Esophagus muscularis mucosa (tissue), 4 donors: ENCODE results near the gene CACNA2D3. TPM values are rescaled to one million over a fixed set of nuclear protein-coding genes. Genes with fewer than 3 reads are reported as not detected.

Source experiments
- DNase-seq: peaks from one replicate; pipeline ENCODE4 v3.0.0-alpha.2; 2017; ENCODE audit errors: extremely low spot score
- H3K27ac ChIP-seq, 4 donors: fragments of 200-600 bp; sonication (generic); replicated peaks in 1 of 4; 1 replicate in 3 of 4; 2 replicates in 1 of 4; pipeline ENCODE4 v1.5.1; 2016 to 2019; ENCODE audit warnings: mild to moderate bottlenecking in 1 of 4
- H3K27me3 ChIP-seq, 4 donors: fragments of 200-600 bp; sonication (generic); one replicate each; pipeline versions ENCODE4 v1.5.1 to v1.6.0; 2016 to 2019
- H3K36me3 ChIP-seq, 4 donors: fragments of 200-600 bp; sonication (generic); one replicate each; pipeline ENCODE4 v1.5.1; 2016 to 2019
- H3K4me1 ChIP-seq, 4 donors: fragments of 200-600 bp; sonication (generic); one replicate each; pipeline ENCODE4 v1.5.1; 2016 to 2019
- H3K4me3 ChIP-seq, 4 donors: fragments of 200-600 bp; sonication (generic); 1 replicate in 2 of 4; 2 replicates in 2 of 4; pipeline ENCODE4 v1.5.1; 2016 to 2019; ENCODE audit warnings: mild to moderate bottlenecking in 4 of 4, moderate library complexity in 1 of 4
- H3K9me3 ChIP-seq, 4 donors: fragments of 200-600 bp; sonication (generic); 1 replicate in 3 of 4; 2 replicates in 1 of 4; pipeline ENCODE4 v1.5.1; 2016 to 2019
- EP300 ChIP-seq: sonication (generic); formaldehyde crosslinking; IDR thresholded peaks from one replicate; pipeline ENCODE4 v1.6.1; 2017; ENCODE audit warnings: antibody characterized with exemption
- POLR2A ChIP-seq: fragments of 450-650 bp; IDR thresholded peaks from one replicate; pipeline ENCODE4 v1.6.1; 2017; ENCODE audit warnings: antibody characterized with exemption, moderate library complexity, mild to moderate bottlenecking, low read depth
- POLR2AphosphoS5 ChIP-seq, 2 donors: sonication (generic); formaldehyde crosslinking; IDR thresholded peaks; one replicate each; pipeline ENCODE4 v1.6.1; 2017; ENCODE audit warnings: antibody characterized with exemption in 2 of 2
- WGBS: methylation state at CpG from one replicate; pipeline ENCODE4 v1.1.5; 2018; 5-methylcytosine and 5-hydroxymethylcytosine counted together
- intact Hi-C: fragments of 100-400 bp; cut with DNase I; formaldehyde crosslinking; loops from one replicate; pipeline ENCODE4 v1.15.1; 2023
- total RNA-seq, 4 donors: library from RNA; depleted of rRNA; stranded (reverse); fragments of >200 nt; gene quantifications; one replicate each; pipeline versions ENCODE4 v1.1.0 to v1.2.1, GENCODE V29; 2016
- TF ChIP-seq, protein P1 (sequence below), 3 experiments: fragments of 200-600 bp in 2 of 3; fragments of 450-650 bp in 1 of 3; sonication (generic) in 2 of 3; IDR thresholded peaks; one replicate each; pipeline ENCODE4 v1.5.1; 2017 to 2019; ENCODE audit warnings: antibody characterized with exemption in 3 of 3, mild to moderate bottlenecking in 2 of 3, moderate library complexity in 1 of 3

The CACNA2D3 gene
- total RNA-seq, 4 donors from 2014 or later, result 2.5 to 6.3 (median 3.9) TPM

DNA sequence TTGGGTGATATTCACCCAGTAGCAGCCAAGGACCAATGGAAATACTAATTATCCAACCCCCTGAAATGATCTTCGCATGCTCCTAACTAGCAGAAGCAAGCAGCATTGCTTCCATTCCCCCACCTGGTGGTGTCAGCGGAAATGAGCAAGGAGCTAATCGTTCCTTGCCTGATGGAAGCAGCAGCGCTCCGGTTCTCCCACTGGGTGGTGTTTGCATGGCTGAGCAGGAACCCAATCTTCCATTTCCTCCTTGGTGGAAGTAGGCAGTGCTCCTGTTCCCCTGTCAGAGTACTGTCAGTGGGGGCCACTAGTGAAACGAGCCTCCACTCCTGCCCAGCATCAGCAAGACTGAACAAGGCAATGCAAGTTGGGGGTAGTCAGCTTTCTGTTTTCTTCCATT lies 311.5 kb downstream of the CACNA2D3 start:
- Histone ChIP-seq H3K4me1 (no peaks in the 10 kb centered on the region), H3K27me3 (no peaks in the 10 kb centered on the region), H3K4me3 (no peak overlapping the region), H3K36me3 (no peaks in the 10 kb centered on the region), H3K27ac (no peak overlapping the region), H3K9me3 (no peaks in the 10 kb centered on the region)
- DNase-seq, result no peak
- intact Hi-C loops, result no loop called here
- TF ChIP-seq POLR2A (no peak), EP300 (no peak), POLR2AphosphoS5 (IDR thresholded peaks at IDR 0.05) (no peak)
- TF ChIP-seq, protein P1, sequence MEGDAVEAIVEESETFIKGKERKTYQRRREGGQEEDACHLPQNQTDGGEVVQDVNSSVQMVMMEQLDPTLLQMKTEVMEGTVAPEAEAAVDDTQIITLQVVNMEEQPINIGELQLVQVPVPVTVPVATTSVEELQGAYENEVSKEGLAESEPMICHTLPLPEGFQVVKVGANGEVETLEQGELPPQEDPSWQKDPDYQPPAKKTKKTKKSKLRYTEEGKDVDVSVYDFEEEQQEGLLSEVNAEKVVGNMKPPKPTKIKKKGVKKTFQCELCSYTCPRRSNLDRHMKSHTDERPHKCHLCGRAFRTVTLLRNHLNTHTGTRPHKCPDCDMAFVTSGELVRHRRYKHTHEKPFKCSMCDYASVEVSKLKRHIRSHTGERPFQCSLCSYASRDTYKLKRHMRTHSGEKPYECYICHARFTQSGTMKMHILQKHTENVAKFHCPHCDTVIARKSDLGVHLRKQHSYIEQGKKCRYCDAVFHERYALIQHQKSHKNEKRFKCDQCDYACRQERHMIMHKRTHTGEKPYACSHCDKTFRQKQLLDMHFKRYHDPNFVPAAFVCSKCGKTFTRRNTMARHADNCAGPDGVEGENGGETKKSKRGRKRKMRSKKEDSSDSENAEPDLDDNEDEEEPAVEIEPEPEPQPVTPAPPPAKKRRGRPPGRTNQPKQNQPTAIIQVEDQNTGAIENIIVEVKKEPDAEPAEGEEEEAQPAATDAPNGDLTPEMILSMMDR (IDR thresholded peaks at IDR 0.05), result no peak
- 75% methylated on average over 4 of the region's 6 CpGs for WGBS

DNA sequence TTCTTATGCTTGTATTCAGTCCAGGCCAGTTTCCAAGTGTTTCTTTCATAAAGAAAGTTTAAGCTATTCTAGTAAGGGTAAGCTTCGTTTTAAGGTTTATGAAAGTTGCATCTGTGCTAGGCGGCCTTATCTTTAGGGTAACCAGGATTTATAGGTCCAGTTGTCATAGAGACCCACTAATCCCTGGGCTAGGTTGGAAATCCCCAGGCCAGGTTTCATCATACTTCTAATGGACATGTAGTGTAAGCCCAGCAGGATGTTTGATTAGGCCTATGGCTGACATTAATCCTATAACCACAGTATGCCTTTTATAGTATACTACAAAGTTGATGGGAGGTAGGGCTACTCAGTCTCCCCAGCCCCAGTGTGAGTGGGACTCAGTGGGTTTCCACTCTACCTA lies 312.4 kb downstream of the CACNA2D3 start:
- WGBS, result 96% methylated on average over 2 of the region's 2 CpGs
- no peak for DNase-seq
- intact Hi-C loops, result no loop called here
- H3K36me3 ChIP-seq, result no peaks in the 10 kb centered on the region
- no peaks in the 10 kb centered on the region for H3K27me3 ChIP-seq
- no peaks in the 10 kb centered on the region for H3K4me1 ChIP-seq
- H3K9me3 ChIP-seq, result no peaks in the 10 kb centered on the region
- TF ChIP-seq EP300 (no peak), POLR2A (no peak), POLR2AphosphoS5 (IDR thresholded peaks at IDR 0.05) (no peak)
- TF ChIP-seq, protein P1 (IDR thresholded peaks at IDR 0.05), result no peak
- no peak overlapping the region for H3K4me3 ChIP-seq
- no peak overlapping the region for H3K27ac ChIP-seq

DNA sequence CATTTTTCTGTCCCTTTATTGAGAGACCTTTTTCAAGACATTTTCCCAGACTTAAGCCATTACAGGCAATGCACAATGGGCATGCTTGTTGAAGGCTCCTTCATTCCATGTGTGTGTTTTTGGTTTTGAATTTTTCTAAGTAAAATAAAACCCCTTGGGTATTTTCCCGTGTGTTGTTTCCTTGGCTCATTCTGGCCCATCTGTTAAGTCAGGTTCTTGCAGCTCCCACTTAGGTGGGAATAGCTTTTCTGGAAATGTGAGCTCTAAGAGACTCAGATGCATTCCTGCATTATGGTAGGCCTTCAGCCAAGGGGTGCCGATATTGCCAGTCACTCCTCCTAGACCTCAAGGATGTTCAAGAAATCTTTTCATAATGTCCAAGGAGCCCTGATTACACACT lies 314.9 kb downstream of the CACNA2D3 start:
- intact Hi-C loops, result no loop called here
- Histone ChIP-seq H3K9me3 (no peaks in the 10 kb centered on the region), H3K4me1 (no peaks in the 10 kb centered on the region), H3K27me3 (no peaks in the 10 kb centered on the region), H3K27ac (no peak overlapping the region), H3K36me3 (no peaks in the 10 kb centered on the region), H3K4me3 (no peak overlapping the region)
- TF ChIP-seq, protein P1 (IDR thresholded peaks at IDR 0.05), result no peak
- TF ChIP-seq POLR2AphosphoS5 (IDR thresholded peaks at IDR 0.05) (no peak), EP300 (no peak), POLR2A (no peak)
- DNase-seq, result no peak
- WGBS, result 73% methylated on average over 2 of the region's 2 CpGs

DNA sequence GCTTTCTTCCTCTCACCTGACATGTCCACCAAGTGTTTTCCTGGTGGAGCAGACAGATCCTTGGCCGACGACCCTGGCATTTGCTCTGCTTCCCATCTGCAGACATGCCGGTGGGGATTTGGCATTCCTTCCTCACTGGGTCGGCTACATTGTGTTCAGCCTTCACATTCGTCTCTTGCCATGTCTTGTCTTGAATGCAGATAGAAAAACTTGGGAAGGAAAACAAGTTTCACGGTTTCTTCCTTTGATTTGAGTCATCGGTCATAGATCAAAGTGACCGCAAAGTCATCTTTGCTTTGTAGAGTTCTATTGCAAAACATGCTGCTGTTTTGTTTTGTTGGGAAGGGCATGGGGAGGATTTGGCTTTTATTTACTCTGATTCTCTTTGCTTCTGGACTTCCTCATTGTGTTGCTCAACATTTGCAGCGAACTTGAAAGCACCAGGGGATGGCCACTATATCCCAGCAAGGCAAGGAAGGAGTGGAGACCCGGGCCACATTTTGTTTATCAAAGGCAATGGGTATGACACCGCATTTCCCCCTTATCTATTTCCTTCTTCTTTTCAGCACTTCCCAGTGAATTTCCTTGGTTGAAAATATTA lies 321.3 kb downstream of the CACNA2D3 start:
- intact Hi-C loops, result no loop called here
- Histone ChIP-seq H3K4me1 (peaks cover 0 to 25% (median 20%) of the 10 kb centered on the region in 4 donors), H3K27me3 (no peaks in the 10 kb centered on the region), H3K4me3 (no peak overlapping the region), H3K27ac (peak overlapping the region in 2 of 4 donors; percentile 36 to 51), H3K9me3 (no peaks in the 10 kb centered on the region), H3K36me3 (no peaks in the 10 kb centered on the region)
- peak; percentile 90 for DNase-seq
- 72% methylated on average over 11 of the region's 11 CpGs for WGBS
- no peak for TF ChIP-seq EP300
- TF ChIP-seq POLR2AphosphoS5 (IDR thresholded peaks at IDR 0.05), result peak in 1 of 2 donors; percentile 56
- TF ChIP-seq, protein P1 (IDR thresholded peaks at IDR 0.05), result no peak

- no peak for DNase-seq
- Histone ChIP-seq H3K27ac (no peak overlapping the region), H3K9me3 (no peaks in the 10 kb centered on the region), H3K4me1 (peaks cover 0 to 25% (median 20%) of the 10 kb centered on the region in 4 donors), H3K27me3 (no peaks in the 10 kb centered on the region), H3K4me3 (no peak overlapping the region), H3K36me3 (no peaks in the 10 kb centered on the region)
- WGBS, result 80% methylated on average over 1 of the region's 1 CpG
- intact Hi-C loops, result no loop called here
- TF ChIP-seq POLR2AphosphoS5 (IDR thresholded peaks at IDR 0.05) (no peak), POLR2A (no peak), EP300 (no peak)
- TF ChIP-seq, protein P1 (IDR thresholded peaks at IDR 0.05), result no peak
These were observed 323.3 kb downstream of the CACNA2D3 start for GRCh38 chr3:54445630-54446029.
